Thyroid gland (tissue), 4 donors: ENCODE measurements around the gene CFAP20DC.

ENCODE experiments used
- POLR2A ChIP-seq, 2 donors: fragments of 450-650 bp; IDR thresholded peaks; one replicate each; pipeline ENCODE4 v1.6.1; 2017; ENCODE audit warnings: antibody characterized with exemption in 2 of 2, mild to moderate bottlenecking in 2 of 2, moderate library complexity in 1 of 2
- TF ChIP-seq, protein P1 (sequence below), 6 experiments: fragments of 200-600 bp in 3 of 6; fragments of 450-650 bp in 3 of 6; sonication (generic) in 3 of 6; IDR thresholded peaks; one replicate each; pipeline ENCODE4 v1.5.1; 2016 to 2019; ENCODE audit warnings: antibody characterized with exemption in 6 of 6, mild to moderate bottlenecking in 2 of 6, inconsistent platforms in 1 of 6, moderate library complexity in 1 of 6

GRCh38 chr3:58946875-58947274, 103.0 kb downstream of the CFAP20DC start:
- TF ChIP-seq, protein P1, sequence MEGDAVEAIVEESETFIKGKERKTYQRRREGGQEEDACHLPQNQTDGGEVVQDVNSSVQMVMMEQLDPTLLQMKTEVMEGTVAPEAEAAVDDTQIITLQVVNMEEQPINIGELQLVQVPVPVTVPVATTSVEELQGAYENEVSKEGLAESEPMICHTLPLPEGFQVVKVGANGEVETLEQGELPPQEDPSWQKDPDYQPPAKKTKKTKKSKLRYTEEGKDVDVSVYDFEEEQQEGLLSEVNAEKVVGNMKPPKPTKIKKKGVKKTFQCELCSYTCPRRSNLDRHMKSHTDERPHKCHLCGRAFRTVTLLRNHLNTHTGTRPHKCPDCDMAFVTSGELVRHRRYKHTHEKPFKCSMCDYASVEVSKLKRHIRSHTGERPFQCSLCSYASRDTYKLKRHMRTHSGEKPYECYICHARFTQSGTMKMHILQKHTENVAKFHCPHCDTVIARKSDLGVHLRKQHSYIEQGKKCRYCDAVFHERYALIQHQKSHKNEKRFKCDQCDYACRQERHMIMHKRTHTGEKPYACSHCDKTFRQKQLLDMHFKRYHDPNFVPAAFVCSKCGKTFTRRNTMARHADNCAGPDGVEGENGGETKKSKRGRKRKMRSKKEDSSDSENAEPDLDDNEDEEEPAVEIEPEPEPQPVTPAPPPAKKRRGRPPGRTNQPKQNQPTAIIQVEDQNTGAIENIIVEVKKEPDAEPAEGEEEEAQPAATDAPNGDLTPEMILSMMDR (IDR thresholded peaks at IDR 0.05): no peak
- TF ChIP-seq POLR2A (IDR thresholded peaks at IDR 0.05): no peak
